Nephron progenitor cell (in vitro differentiated cells): ENCODE results near the gene MED15.

Experiments
- DNase-seq: peaks from one replicate; pipeline ENCODE4 v3.0.0; 2021
- H3K27ac Mint-ChIP-seq: 2 replicates; pipeline ENCODE4 v1.8.0; 2021; ENCODE audit warnings: mild to moderate bottlenecking, moderate library complexity, mixed read lengths
- H3K27me3 Mint-ChIP-seq: 2 replicates; pipeline ENCODE4 v1.8.0; 2021; ENCODE audit warnings: mild to moderate bottlenecking, low read depth, mixed read lengths; ENCODE audit not compliant: poor library complexity
- H3K36me3 Mint-ChIP-seq: 2 replicates; pipeline ENCODE4 v1.8.0; 2021; ENCODE audit warnings: low read depth, mixed read lengths
- H3K4me1 Mint-ChIP-seq: 2 replicates; pipeline ENCODE4 v1.8.0; 2021; ENCODE audit warnings: mixed read lengths
- H3K4me3 Mint-ChIP-seq: 2 replicates; pipeline ENCODE4 v1.8.0; 2021; ENCODE audit warnings: mild to moderate bottlenecking, moderate library complexity, mixed read lengths
- H3K9me3 Mint-ChIP-seq: 2 replicates; pipeline ENCODE4 v1.8.0; 2021; ENCODE audit warnings: mild to moderate bottlenecking, moderate library complexity, mixed read lengths
- TF ChIP-seq, protein P1 (sequence below): fragments of 200-600 bp; sonication (generic); IDR thresholded peaks from 2 replicates; pipeline ENCODE4 v1.5.0; 2021; ENCODE audit warnings: antibody characterized with exemption

The MED15 gene

GRCh38 chr22:20606041-20606783, 98.8 kb downstream of the MED15 start:
- DNase-seq, result peak; percentile 63
- no peak overlapping the region for H3K4me3 Mint-ChIP-seq

DNA sequence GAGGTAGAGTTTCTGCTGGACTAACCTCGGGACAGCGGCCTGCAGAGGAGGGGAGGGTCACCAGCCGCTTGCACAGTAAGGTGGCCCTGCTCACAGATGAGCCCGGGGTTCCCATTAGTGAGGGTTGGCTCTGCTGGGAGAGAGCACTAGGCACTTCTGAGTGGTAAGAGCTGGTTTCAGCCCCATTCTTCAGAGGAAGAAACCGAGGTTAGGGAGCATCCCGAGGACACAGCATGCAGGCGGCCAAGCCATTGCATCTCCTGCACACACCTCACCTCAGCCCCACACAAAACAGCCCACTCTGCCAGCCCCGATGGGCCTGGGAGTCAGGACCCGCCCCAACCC, 99.3 kb downstream of the MED15 start:
- no peaks in the 10 kb centered on the region for H3K36me3 Mint-ChIP-seq
- no peak overlapping the region for H3K27ac Mint-ChIP-seq
- peaks cover 20% of the 10 kb centered on the region for H3K27me3 Mint-ChIP-seq
- H3K4me1 Mint-ChIP-seq, result peaks cover 29% of the 10 kb centered on the region
- no peaks in the 10 kb centered on the region for H3K9me3 Mint-ChIP-seq
- H3K4me3 Mint-ChIP-seq, result no peak overlapping the region
- DNase-seq, result no peak
- TF ChIP-seq, protein P1, sequence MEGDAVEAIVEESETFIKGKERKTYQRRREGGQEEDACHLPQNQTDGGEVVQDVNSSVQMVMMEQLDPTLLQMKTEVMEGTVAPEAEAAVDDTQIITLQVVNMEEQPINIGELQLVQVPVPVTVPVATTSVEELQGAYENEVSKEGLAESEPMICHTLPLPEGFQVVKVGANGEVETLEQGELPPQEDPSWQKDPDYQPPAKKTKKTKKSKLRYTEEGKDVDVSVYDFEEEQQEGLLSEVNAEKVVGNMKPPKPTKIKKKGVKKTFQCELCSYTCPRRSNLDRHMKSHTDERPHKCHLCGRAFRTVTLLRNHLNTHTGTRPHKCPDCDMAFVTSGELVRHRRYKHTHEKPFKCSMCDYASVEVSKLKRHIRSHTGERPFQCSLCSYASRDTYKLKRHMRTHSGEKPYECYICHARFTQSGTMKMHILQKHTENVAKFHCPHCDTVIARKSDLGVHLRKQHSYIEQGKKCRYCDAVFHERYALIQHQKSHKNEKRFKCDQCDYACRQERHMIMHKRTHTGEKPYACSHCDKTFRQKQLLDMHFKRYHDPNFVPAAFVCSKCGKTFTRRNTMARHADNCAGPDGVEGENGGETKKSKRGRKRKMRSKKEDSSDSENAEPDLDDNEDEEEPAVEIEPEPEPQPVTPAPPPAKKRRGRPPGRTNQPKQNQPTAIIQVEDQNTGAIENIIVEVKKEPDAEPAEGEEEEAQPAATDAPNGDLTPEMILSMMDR, result no peak

More at GRCh38 chr22:20606041-20606783, 98.8 kb downstream of the MED15 start:
- Mint-ChIP-seq H3K9me3 (no peaks in the 10 kb centered on the region), H3K27ac (no peak overlapping the region), H3K27me3 (peaks cover 20% of the 10 kb centered on the region), H3K36me3 (no peaks in the 10 kb centered on the region), H3K4me1 (peaks cover 29% of the 10 kb centered on the region)
- TF ChIP-seq, protein P1, result peak; percentile 68

DNA sequence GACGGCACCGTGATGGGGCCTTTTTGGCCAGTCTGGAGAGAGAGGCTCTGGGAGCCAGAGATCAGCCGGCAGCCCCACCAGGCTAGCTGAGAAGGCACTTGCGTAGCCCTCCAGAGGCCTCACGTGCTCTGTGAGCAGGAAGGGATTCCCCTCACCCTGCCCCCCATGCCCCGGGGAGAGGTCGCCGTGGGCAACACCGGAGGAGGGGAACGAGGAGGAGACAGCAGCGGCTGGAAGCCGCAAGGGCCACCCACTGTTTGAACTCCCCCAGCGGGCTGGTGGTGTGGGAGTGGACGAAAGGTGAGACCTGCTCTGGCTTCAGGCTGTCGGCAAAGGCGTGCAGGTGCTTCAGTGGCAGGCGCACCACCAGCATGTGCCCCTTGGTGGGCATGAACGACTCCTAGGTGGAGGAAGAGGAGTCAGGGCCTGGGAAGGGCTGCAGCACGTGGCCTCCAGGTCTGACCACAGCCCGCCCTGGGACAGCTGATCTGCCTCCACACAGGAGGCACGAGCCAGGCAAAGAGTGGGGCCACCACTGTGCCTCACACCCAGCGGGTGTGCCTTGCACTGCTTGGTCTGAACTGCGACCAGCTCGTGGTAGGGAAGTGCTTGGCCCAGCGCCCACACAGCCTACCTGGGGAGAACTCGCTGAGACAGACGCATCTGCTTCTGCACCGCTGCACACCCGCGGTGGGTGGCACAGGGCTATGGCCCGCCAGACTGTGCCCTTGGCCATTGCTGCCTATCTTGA, 99.9 kb downstream of the MED15 start:
- Mint-ChIP-seq H3K4me3 (no peak overlapping the region), H3K4me1 (peaks cover 29% of the 10 kb centered on the region), H3K9me3 (no peaks in the 10 kb centered on the region), H3K27ac (peak overlapping the region; percentile 51), H3K36me3 (no peaks in the 10 kb centered on the region), H3K27me3 (peaks cover 23% of the 10 kb centered on the region)
- peak; percentile 40 for DNase-seq
- TF ChIP-seq, protein P1, result no peak

DNA sequence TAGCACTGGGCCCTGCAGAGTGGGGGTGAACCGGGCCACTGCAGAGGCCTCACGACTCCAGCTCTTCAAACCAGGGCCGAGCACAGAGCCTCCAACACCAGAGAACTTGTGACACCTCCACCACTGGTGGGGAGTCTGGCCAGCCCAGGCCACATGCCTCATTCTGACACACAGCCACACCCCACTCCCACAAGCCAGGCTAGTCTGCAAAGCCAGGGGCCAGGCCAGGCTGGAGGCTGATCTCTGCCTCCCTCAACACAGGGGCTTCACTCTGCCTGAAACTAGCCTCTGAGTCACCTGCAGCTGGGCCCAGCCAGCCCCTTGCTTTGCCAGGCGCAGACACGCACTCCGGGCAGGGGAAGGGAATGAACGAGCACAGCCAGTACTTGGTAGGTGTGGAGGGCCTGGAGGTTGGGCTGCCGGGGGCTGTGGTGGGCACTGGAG, 102.9 kb downstream of the MED15 start:
- DNase-seq, result no peak
- Mint-ChIP-seq H3K9me3 (no peaks in the 10 kb centered on the region), H3K4me3 (no peak overlapping the region), H3K36me3 (no peaks in the 10 kb centered on the region), H3K27ac (peak overlapping the region; percentile 50), H3K4me1 (peaks cover 33% of the 10 kb centered on the region), H3K27me3 (peaks cover 25% of the 10 kb centered on the region)
- TF ChIP-seq, protein P1, result no peak

DNA sequence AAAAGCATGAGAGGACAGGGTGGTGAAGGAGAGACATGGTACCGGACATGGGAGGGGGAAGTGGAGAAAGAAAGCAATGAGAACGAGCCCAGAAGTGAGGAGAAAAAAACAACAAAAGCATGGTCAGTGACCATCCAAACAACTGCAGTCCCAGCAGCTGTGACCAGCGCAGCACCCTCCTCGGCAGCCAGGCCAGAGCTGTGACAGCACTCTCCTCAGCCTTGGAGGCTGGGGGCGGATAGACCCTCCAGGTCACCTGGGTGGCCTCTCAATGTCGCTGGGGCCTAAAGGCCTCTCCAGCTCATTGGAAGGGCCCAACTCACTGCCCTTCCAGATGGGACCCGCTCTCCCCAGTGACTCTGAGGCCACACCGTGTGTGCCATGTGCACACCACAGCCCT, 103.3 kb downstream of the MED15 start:
- Mint-ChIP-seq H3K4me1 (peaks cover 35% of the 10 kb centered on the region), H3K27me3 (peaks cover 25% of the 10 kb centered on the region), H3K4me3 (no peak overlapping the region), H3K36me3 (no peaks in the 10 kb centered on the region), H3K9me3 (no peaks in the 10 kb centered on the region), H3K27ac (peak overlapping the region; percentile 50)
- TF ChIP-seq, protein P1, result no peak
- no peak for DNase-seq
